Peyer's patch (tissue), 4 donors: Measurements from ENCODE around the gene LCN6.

ENCODE experiments used
- POLR2A ChIP-seq, 2 donors: fragments of 450-650 bp; IDR thresholded peaks; one replicate each; pipeline ENCODE4 v1.5.1; 2017; ENCODE audit warnings: antibody characterized with exemption in 2 of 2, mild to moderate bottlenecking in 2 of 2, moderate library complexity in 2 of 2
- TF ChIP-seq, protein P1 (sequence below), 6 experiments: fragments of 450-650 bp in 4 of 6; fragments of 200-600 bp in 2 of 6; sonication (generic) in 1 of 6; IDR thresholded peaks; one replicate each; pipeline ENCODE4 v1.5.1; 2017 to 2019; ENCODE audit warnings: antibody characterized with exemption in 6 of 6, mild to moderate bottlenecking in 3 of 6, moderate library complexity in 1 of 6

DNA sequence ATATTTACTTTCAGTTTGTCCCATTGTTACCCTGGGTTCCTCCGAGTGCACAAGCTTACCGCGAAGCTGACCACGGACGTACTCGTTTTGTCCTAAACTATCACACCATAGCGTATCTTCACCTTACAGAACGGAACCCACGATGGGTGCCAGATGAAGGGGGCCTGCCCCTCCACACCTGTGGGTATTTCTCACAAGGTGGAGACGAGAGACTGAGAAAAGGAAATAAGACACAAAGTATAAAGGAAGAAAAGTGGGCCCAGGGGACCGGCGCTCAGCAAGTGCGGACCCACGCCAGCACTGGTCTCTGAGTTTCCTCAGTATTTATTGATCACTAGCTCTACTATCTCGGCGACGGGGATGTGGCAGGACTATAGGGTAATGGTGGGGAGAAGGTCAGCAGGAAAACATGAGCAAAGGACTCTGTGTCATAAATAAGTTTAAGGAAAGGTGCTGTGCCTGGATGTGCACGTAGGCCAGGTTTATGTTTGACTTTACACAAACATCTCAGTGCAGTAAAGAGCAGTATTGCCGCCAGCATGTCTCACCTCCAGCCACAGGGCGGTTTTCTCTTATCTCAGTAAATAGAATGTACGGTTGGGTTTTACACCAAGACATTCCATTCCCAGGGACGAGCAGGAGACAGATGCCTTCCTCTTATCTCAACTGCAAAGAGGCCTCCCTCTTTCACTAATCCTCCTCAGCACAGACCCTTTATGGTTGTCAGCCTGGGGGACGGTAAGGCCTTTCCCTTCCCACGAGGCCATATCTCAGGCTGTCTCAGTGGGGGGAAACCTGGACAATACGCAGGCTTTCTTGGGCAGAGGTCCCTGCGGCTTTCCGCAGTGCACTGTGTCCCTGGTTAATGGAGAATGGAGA is 40.6 kb upstream of the LCN6 start:
- TF ChIP-seq, protein P1, sequence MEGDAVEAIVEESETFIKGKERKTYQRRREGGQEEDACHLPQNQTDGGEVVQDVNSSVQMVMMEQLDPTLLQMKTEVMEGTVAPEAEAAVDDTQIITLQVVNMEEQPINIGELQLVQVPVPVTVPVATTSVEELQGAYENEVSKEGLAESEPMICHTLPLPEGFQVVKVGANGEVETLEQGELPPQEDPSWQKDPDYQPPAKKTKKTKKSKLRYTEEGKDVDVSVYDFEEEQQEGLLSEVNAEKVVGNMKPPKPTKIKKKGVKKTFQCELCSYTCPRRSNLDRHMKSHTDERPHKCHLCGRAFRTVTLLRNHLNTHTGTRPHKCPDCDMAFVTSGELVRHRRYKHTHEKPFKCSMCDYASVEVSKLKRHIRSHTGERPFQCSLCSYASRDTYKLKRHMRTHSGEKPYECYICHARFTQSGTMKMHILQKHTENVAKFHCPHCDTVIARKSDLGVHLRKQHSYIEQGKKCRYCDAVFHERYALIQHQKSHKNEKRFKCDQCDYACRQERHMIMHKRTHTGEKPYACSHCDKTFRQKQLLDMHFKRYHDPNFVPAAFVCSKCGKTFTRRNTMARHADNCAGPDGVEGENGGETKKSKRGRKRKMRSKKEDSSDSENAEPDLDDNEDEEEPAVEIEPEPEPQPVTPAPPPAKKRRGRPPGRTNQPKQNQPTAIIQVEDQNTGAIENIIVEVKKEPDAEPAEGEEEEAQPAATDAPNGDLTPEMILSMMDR (IDR thresholded peaks at IDR 0.05), result peak in 2 of 6 experiments; percentile 11 to 33
- peak; percentile 11 to 51 for TF ChIP-seq POLR2A (IDR thresholded peaks at IDR 0.05)
